GM12891 (cell line): ENCODE data around the gene MLXIPL.

Experiments
- PAX5 ChIP-seq: IDR thresholded peaks from 2 replicates; pipeline ENCODE4 v1.6.1; 2011; ENCODE audit warnings: low read length, moderate library complexity, mild to moderate bottlenecking; ENCODE audit not compliant: insufficient read depth, severe bottlenecking
- POLR2A ChIP-seq: IDR thresholded peaks from 2 replicates; pipeline ENCODE4 v1.6.1; 2011; ENCODE audit warnings: low read depth, low read length, control low read depth
- POLR2AphosphoS5 ChIP-seq: IDR thresholded peaks from 2 replicates; pipeline ENCODE4 v1.6.1; 2011; ENCODE audit warnings: low read depth, low read length, control low read depth
- POU2F2 ChIP-seq: IDR thresholded peaks from 2 replicates; pipeline ENCODE4 v1.6.1; 2011; ENCODE audit warnings: low read depth, mild to moderate bottlenecking, control low read depth, low read length, moderate library complexity
- SPI1 ChIP-seq: IDR thresholded peaks from 2 replicates; pipeline ENCODE4 v1.6.1; 2011; ENCODE audit warnings: low read depth, low read length, control low read depth
- TAF1 ChIP-seq: IDR thresholded peaks from 2 replicates; pipeline ENCODE4 v1.6.1; 2011; ENCODE audit warnings: low read depth, low read length, control low read depth

- TF ChIP-seq POLR2A = no peak
- TF ChIP-seq POLR2AphosphoS5 = no peak
- TF ChIP-seq TAF1 = no peak
- TF ChIP-seq POU2F2 = no peak
- no peak for TF ChIP-seq SPI1
- TF ChIP-seq PAX5 = no peak
These were observed 30.9 kb downstream of the MLXIPL start for GRCh38 chr7:73593207-73594045.
